Prostate gland (tissue), 2 donors: ENCODE results near the gene ABI3BP.

Source experiments
- POLR2A ChIP-seq: fragments of 450-650 bp; IDR thresholded peaks from one replicate; pipeline ENCODE4 v1.6.1; 2016; ENCODE audit warnings: antibody characterized with exemption, mild to moderate bottlenecking
- TF ChIP-seq, protein P1 (sequence below), 4 experiments: fragments of 200-600 bp in 2 of 4; fragments of 450-650 bp in 2 of 4; sonication (generic) in 2 of 4; IDR thresholded peaks; 1 replicate in 3 of 4; 2 replicates in 1 of 4; pipeline ENCODE4 v1.5.1; 2016 to 2019; ENCODE audit warnings: antibody characterized with exemption in 4 of 4, mild to moderate bottlenecking in 2 of 4, moderate library complexity in 2 of 4

DNA sequence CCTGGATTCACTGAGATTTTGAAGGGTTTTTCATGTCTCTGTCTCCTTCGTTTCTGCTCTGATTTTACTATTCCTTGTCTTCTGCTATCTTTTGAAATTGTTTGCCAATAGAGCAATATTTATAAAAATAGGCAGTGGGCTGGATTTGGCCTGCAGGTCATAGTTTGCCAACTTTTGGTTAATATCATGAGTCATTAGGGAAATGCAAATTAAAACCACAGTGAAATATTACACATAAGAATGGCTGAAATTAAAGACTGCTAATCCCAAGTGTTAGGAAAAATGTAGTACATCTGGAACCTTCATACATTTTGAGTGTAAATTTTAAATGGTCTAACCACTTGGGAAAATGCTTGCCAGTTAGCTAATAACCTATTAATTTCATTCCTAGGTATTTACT, 56.3 kb downstream of the ABI3BP start:
- TF ChIP-seq, protein P1, sequence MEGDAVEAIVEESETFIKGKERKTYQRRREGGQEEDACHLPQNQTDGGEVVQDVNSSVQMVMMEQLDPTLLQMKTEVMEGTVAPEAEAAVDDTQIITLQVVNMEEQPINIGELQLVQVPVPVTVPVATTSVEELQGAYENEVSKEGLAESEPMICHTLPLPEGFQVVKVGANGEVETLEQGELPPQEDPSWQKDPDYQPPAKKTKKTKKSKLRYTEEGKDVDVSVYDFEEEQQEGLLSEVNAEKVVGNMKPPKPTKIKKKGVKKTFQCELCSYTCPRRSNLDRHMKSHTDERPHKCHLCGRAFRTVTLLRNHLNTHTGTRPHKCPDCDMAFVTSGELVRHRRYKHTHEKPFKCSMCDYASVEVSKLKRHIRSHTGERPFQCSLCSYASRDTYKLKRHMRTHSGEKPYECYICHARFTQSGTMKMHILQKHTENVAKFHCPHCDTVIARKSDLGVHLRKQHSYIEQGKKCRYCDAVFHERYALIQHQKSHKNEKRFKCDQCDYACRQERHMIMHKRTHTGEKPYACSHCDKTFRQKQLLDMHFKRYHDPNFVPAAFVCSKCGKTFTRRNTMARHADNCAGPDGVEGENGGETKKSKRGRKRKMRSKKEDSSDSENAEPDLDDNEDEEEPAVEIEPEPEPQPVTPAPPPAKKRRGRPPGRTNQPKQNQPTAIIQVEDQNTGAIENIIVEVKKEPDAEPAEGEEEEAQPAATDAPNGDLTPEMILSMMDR (IDR thresholded peaks at IDR 0.05): no peak
- no peak for TF ChIP-seq POLR2A
